Fibroblast of skin of abdomen (primary cell): ENCODE results near the gene NUDT6.
"Not testable (repeated sequence)": the region's sequence is repeated elsewhere in the genome, so short reads cannot be mapped to it uniquely, and the experiment has no call there.

Experiments
- DNase-seq: peaks from one replicate; pipeline ENCODE4 v3.0.0-alpha.2; 2013

NUDT6 gene

DNA sequence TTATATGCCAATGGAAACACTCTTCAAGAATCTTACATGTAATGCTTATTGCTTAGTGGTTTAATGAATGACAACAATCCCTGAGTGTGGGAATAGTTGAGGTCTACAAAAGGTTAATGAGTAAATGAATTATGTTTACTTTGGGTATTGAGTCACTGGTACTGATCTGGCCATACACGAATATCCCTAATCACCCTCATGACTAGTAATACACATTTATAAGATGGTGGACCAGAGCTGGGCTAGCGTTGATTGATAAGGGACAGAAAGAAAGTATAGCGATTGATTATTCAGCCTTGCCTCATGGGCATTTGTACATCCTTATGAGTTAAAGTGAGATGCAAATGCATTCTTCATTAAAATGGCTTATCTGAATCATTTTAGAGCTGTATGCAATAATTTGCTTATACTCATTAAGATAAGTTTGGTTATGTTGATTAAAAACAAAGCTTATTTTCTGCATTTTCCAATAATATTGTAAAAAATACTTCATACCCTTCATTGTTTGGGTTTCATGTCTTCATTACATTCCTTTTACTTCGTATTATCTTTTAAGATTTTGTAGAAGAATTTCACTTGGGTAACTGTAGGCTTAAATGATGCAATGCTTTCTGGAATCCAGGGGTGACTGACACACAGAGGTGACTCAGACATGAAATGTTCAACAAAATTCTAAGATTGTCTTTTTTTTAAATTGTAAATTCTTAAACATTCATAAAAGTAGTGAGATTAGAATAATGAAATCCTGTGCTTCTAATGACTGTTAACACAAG is 48.4 kb downstream of the NUDT6 start:
- DNase-seq = peak; percentile 87

DNA sequence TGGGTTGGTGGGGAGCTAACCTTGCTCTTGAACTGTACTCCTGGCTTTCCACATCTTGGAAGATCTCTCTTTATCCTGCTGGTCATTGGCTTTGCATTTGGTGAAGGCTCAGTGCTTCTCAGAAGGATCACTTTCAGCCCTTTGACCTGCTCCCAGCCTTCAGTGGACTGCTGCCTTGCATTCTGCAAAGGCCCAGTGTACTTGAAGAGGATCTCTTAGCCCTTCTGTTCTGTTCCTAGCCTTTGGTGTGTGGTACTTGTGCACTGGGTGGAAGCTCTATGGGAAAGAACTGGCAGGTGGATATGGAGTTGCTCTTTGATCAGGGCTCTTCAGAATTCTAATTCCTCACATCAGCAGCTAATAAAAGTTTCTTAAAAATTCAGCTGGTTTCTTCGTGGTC is 49.3 kb downstream of the NUDT6 start:
- DNase-seq = no peak

DNA sequence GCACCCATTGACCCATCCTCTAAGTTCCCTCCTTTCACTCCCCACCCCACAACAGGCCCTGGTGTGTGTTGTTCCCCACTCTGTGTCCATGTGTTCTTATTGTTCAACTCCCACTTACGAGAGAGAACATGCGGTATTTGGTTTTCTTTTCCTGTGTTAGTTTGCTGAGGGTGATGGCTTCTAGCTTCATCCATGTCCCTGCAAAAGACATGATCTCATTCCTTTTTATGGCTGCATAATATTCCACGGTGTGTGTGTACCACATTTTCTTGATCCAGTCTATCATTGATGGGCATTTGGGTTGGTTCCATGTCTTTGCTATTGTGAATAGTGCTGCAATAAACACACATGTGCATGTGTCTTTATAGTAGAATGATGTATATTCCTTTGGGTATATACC is 54.2 kb downstream of the NUDT6 start:
- DNase-seq = not testable (repeated sequence)

DNA sequence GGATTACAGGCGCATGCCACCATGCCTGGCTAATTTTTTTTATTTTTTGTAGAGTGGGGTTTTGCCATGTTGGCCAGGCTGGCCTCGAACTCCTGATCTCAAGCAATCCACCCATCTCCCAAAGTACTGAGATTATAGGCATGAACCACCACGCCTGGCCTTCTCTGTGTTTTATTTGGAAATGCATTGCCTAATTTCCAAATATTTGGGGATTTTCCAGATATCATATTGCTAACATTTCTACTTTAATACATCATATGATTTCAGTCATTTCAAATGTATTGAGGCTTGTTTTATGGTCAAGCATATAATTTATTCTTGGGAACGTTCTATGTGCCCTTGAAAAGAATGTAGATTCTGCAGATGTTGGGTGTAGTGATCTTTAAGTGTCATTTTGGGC is 57.0 kb downstream of the NUDT6 start:
- peak; percentile 32 for DNase-seq

DNA sequence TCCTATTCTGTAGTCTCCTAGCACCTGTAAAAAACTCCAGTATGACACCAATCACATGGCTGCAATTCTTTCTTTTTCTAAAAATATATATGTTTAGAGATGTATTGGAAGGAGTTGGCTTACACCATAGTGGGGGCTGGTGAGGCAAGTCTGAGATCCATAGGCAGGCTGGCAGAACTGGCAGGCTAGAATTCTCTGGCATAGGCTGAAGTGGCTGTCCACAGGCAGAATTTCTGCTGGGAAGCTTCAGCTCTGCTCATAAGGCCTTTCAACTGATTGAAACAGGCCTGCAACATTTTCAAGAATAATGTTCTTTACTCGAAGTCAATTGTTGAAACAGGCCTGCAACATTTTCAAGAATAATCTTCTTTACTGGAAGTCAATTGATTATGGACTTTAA is 58.8 kb downstream of the NUDT6 start:
- DNase-seq = no peak

DNA sequence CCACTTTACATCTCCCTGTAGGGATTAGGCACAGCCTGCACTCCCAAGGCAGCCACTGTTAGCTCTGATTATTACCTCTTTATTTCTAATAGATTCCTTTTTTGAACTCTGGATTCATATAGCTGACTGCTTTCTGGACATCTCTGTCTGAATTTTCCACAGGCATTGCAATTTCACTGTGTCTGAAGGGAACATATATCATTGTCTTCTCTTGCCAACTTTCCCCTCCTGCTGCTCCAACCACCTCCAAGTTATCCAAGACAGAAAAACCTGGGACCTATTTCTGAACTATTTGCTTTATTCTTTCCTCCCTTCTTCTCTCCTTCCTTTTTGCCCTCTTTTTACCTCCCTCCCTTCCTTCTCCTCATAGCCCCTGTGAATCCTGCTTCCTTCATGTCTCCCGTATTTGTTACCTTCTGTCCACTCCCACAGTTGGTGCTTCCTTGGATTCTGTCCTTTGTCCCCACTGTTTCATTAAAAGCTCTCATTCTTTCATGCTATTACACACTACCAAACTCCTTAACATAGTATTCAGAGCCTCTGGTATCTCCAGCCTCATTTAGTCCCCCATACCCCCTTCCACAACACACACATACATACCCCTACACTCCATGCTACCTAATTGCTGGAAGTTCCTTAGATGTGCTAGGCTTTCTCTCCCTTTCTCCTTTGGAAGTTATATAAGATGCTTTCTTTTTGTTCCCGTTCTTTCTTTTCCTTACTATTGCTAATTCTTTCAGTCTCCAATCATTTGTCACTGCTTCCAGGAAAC is 61.0 kb downstream of the NUDT6 start:
- no peak for DNase-seq

DNA sequence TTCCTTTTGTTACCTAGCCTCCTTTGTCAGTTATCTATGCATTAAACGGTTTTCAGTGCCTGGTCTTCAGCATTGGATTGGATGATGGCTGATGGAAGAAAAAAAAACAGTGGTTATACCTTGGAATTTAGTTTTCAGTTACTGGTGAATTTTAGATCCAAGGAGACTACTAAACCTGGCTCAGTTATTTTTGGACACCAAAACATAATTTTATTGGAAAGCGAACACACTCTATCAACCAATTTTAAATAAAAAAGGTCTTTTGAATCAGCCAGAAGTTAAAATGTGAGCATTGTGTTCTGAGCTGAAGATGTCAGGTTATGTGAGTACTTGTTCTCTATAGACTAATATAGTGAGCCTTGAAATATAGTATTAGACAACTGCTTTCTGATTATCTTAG is 63.7 kb downstream of the NUDT6 start:
- DNase-seq = no peak

DNA sequence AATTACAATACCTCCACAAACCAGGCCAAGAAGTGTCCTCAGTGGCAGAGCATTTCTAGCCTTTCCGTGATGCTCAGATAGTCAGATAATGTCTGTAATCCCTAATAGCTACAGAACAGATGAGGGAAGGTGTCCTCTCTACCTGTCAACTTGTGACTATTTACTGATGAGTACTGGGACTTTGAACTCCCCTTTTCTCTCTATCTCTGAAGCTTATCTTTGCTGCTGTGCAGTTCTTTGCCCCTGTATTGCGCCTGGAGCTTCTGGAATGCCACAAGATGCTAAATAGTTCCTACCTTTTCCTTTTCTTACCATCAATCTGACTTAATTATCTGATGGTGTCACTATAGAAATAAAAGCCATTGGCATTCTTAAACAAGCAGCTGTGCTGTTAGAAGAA is 65.2 kb downstream of the NUDT6 start:
- DNase-seq = no peak

DNA sequence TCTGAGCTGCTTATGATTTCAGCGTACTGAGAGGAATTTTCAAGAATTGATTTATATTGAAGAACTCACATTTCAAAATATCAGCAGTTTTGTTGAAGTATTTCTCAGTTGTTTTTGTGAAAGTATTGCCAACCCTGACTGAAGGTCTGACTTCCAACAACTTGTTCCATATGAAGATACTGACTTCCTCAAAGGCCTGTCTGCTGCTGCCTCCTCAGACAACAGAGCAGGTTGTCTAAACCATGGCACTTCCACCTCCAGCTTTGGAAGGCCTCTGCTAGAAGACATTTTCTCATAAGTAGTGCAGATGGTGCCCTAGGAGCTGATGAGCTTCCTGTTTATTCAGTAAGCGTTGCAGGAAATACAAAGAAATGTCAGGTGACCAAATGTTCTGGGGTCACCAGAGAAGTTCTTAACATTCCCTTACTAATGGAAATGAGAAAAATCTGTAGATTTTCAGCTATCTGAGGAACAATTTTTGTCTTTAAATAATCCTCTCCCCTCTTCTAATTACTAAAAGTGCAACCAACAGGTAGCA is 67.0 kb downstream of the NUDT6 start:
- no peak for DNase-seq

DNA sequence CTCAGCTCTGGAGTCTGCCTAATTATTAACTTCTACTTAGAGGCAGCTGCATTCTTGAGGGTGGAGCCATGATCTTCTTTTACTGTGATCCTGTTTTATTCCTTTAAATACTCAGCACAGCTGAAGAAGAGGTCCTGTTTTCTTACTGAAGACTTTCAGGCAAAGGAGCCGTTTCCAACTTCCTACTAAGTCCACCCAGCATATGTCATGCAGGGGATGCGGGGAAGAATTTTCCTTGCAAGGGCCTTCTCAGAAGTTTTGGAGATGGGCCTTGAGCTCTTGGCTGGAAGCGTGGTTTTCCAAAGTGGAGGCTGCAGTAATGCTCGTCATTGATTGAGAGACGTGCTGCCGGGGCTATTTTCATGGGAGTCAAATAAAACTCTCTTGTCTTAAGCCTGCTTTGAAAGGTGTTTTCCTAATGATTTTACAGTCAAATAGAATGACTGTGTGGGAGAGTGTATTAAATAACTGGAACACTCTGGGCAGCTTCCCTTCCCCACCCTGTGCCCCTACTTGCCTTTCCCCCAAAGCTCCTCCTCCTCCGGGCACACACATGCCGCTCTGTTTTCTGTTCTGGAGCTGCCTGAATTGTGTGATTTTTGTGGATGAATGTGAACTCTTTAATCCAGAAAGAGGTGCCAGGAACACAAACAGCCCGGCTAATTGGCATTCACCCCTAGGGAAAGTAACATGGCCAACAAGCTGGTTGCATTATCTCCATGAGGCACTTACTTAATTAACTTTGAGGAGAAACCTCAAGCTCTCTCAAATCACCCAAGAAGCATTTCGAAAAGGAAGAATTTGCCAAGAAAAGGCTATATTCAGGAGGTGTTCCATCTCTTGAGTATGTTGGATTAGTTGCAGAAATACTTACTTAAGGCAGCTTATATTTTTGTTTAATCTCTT is 67.7 kb downstream of the NUDT6 start:
- DNase-seq = no peak

DNA sequence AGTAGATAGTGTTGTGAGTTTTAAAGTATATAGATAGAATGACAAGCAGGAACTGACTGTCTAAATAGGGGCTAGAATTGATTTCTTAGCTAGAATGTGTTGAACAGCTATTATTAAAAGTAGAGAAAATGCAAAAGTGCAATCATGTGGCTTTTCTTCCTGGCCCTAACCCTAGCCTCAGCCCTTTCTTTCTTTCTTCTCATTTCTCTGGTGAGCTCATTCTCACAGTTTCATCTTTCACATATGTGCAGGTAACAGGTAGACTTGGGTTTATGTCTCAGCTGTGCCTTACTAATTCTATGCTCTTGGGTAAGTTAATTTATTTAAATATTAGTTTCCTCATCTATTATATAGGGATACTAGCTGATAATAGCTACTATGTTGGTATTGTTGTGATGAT is 70.8 kb downstream of the NUDT6 start:
- no peak for DNase-seq

DNA sequence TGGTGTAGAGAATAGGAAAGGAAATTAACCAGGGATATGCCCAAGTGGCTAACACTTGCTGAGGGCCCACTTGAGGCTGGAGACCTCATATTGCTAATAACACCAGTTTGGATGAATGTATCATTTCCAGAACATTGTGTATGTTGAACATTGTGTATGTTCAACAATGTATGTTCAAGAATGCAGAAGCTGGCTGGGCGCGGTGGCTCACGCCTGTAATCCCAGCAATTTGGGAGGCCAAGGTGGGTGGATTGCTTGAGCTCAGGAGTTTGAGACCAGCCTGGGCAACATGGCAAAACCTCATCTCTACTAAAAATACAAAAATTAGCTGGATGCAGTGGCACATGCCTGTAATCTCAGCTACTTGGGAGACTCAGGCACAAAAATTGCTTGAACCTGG is 72.6 kb downstream of the NUDT6 start:
- not testable (repeated sequence) for DNase-seq

DNA sequence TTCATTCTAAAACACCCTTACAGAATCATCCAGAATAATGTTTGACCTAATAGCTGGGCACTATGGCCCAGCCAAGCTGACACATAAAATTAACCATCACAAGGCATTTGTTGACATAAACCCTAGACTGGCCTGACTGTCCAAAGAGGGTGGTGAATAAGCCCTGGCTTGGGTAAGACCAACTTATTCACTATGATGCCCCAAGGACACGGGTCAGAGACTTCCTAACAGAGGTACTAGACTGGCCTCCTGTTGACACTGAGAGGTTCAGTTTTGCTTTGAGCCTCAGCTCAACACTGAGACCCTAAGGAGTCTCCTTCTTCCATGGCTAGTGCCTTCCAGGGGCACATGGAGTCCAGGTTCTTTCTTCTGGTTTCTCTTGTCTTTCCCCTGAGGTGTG is 74.5 kb downstream of the NUDT6 start:
- no peak for DNase-seq

DNA sequence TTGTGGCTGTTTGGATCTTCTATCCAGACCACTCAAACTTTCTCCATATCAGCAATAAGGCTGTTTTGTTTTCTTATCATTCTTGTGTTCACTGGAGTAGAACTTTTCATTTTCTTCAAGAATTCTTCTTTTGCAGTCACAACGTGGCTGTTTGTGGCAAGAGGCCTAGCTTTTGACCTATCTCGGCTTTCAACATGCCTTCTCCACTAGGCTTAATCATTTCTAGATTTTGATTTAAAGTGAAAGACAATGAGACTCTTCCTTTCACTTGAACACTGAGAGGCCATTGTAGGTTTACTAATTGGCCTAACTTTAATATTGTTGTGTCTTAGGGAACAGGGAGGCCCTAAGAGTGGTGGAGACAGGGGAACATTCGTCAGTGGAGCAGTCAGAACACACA is 76.6 kb downstream of the NUDT6 start:
- DNase-seq = no peak

DNA sequence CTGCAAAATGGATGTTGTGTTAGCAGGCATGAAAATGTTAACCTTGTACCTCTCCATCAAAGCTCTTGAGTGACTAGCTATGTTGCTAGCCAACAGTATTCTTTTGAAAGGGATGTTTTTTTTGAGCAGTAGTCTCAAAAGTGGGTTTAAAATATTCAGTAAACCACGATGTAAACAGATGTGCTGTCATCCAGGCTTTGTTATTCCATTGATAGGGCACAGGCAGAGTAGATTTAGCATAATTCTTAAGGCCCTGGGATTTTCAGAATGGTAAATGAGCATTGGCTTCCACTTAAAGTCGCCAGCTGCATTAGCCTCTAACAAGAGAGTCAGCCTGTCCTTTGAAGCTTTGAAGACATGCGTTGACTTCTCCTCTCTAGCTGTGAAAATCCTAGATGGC is 77.3 kb downstream of the NUDT6 start:
- DNase-seq = no peak

DNA sequence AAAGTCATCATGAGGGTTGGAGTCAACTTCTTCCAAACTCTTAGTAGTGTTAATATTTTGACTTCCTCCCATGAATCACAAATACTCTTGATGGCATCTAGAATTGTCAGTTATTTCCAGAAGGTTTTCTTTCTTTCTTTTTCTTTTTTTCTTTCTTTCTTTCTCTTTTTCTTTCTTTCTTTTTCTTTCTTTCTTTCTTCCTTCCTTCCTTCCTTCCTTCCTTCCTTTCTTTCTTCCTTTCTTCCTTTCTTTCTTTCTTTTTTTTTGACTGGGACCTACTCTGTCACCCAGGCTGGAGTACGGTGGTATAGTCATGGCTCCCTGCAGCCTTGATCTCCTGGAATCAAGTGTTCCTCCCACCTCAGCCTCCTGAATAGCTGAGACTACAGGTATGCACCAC is 78.0 kb downstream of the NUDT6 start:
- DNase-seq = not testable (repeated sequence)

DNA sequence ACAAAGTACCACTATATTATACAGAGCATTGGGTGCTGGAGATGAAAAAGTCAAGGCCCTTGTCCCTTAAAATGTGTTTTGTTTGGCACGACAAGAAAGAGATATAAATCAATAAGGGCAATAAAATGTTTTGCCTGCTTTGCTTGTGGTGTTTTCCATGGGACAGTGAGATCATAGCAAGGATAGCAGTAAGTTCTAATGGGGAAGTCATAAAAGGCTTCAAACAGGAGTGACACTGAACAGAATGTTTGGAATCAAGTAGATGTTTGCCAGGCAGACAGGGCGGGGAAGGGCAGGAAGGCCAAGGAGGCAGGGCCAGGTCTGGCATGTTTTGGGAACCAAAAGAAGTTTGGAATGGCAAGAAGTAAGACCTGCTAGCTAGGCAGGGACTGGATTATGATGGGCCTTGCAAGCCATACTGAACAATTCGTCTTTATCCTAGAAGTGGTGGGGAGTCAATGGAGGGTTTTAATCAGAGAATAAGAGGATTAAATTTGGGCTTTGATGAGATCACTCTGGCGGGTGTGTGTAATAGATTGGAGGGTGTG is 79.3 kb downstream of the NUDT6 start:
- DNase-seq = no peak
